GM18861 (cell line): ENCODE data around the gene LRRC15.

Experiments
- ATAC-seq: cut with Tn5 transposase; IDR thresholded peaks from one replicate; pipeline ENCODE4 v1.9.1; 2021; ENCODE audit not compliant: unreplicated experiment

LRRC15 gene

DNA sequence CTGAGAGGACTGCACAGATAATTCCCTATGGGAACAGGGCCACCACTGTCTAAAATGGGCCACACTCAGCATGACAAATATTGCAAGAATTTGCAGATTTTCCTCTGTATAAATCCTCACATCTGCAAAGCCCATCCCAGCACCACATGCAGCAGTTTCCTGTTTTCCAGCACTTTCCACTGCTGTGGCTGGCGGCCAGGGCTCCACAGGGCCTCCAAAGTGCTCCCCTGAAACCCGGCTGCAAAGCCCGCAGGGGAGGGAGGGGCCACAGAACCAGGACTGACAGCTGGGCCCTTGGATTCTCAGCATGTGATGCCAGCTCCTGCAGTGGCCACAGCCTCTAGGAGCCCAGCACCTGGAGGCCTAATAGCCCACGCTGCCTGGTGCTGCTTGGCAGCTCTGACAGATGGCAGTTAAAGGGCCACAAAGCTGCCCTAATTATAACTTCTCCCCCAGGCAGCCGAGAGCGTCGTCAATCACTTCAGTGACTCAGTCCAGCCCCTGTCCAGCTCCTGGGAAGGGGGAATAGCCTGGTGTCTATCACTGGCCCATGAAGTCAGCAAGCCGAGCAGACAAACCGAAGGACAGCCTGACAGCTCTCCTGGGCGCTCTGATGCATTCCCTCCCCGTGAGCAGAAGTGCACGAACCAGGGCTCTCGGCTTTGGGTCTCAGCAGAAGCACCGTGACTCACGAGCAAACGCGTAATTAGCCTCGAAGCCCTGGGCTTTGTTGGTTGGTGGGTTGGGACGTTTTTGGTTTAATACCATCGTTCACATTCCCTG lies 4.7 kb downstream of the LRRC15 start:
- no peak for ATAC-seq

DNA sequence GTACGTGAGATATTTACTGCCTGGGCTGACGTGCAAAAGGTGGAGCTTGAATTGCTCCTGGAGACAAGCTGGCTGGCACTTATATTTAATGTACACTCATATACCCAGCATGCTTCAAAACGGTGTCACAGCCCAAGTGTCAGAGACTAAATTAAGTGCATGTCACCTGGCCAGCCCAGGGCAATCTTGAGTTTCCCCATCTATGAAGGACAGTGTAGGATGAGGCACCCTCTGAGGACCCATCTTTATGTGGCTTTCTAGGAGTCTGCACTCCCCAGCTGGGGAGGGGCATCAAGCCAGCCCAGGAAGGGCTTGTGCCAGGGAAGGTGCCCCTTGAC lies 5.3 kb downstream of the LRRC15 start:
- ATAC-seq: no peak

DNA sequence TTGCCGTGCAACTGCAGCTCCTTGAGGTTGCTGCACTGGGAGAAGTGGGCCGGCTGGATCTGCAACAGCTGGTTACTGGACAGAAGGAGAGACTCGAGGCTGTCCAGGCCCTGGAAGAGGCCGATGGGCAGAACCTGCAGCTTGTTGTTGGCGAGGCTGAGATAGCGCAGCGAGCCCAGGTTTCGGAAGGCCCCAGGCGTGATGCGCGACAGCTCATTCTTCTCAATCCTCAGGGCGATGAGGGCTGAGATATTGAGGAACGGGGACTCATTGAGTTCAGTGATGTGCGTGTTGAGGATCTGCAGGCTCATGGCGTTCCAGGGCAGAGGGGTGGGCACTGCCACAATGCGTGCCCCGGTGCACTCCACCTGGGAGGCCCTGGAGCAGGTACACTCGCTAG lies 9.0 kb downstream of the LRRC15 start:
- no peak for ATAC-seq

DNA sequence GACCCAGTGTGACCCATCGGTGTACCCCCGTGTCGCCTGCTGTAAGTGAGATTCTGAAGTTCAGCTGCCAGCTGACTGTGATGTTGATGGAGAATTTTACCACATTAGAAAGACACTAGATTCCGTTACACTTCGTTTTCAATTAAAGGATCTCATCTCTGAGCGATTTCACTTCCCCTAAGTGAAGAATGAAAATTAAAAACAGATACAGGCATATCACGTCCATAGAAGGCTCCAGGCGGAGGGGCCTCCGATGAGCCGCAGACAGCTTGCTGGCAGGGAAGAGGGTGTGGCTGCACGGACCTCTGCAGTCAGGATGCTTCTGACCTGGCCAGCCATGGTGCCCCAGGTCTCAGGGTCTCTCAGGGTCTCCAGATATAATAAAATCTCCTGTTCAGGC lies 11.9 kb downstream of the LRRC15 start:
- ATAC-seq: no peak

DNA sequence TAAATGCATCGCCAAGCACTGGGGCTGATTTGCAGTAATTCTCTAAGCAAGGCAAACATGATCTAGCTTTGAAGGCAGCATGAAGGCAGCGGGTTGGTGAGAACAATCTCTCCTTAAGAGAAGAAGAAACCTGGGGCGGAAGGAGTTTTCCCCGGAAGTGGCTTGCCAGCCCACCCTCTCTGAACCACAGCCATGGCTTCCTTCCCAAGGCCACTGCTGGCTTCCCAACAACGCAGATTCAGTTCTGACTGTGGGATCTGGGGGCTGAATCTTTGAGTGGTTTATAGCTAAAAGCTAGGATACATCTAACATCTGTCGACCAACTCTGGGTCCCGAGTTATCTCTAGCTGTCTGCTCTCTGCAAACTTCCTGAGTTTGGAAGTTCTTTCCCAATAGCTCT lies 14.2 kb downstream of the LRRC15 start:
- no peak for ATAC-seq

DNA sequence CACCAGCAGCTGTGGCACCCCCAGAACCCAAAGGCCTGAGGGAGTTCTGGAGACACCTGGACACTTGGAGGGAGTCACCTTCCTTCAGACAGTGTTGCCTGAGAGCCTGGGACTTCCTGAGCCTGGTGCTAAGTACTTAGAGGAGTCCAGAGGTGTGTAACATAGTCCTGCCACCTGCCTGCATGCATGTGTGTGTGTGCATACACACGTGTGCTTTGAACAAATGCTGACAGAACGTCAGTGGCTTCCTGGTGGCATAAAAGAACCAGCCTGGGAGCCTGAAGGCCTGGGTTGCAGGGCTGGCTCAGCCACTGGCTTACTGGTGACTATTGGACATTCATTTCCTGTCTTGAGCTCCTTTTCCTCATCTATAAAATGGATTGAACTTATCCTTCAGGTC lies 15.2 kb downstream of the LRRC15 start:
- no peak for ATAC-seq

DNA sequence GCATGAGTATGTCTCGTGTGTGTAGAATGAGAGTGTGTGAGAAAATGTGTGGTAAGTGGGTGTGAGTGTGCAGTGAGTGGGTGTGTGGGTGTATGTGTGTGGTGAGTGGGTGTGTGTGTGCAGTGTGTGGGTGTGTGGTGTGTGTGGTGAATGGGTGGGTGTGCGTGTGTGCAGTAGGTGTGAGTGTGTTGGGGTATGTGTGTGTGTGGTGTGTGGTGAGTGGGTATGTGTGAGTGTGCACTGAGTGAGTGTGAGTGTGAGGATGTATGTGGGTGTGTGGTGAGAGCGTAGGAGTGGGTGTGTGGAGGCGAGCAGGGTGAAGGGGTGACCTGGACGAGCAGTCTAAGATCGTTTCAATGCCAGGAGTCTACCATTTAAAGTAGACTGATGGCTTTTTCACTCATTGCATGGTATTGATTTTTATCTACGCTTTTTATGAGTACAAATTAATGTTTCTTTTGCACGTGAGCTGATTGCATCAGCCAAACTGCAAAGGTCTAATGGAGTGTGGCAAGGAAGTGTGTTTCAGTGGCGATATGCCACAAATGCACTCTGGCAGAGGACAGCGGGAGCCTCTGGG lies 16.8 kb downstream of the LRRC15 start:
- ATAC-seq: no peak

DNA sequence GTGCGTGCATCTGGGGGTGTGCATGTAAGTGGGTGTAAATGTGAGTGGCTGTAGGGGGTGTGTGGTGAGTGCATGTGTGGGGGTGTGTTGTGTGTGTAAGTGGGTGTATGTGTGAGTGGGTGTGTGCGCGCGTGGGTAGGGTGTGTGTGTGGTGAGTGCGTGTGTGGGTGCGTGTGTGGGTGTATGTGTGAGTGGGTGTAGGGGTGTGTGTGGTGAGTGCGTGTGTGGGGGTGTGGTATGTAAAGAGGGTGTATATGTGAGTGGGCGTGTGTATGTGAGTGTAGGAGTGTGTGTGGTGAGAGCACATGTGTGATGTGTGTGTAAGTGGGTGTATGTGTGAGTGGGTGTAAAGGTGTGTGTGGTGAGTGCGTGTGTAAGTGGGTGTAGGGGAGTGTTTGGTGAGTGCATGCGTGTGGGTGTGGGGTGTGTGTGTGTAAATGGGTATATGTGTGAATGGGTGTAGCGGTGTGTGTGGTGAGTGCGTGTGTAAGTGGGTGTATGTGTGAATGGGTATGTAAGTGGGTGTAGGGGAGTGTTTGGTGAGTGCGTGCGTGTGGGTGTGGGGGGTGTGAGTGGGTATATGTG lies 17.5 kb downstream of the LRRC15 start:
- no peak for ATAC-seq

DNA sequence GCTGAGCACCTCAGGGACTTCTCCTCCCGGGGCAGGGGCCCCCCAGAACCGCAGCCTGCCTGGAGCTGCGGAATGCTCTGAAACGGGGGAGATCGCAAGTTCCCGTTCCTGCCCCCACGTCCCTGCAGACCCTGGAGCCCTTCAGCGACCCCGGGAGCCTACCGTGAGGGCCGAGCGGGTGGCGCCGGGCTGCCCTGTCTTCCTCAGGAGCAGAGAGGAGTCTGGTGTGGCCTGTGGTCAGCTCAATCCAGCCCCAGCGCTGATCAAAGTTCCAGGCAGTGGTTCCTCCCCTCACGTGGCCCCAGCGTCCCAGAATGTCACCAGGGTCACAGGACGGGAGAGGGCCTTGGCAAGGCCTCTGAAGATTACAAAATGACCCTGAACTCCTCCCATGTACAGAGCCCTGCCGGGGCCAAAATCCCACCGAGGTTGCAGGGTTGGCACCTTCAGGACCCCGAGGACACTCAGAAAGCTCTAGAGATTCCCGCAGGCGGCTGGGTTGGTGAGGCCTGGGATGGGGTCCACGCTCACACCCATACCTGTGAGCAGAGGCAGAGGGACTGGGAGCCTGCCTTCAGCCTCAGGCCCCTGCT lies 18.4 kb downstream of the LRRC15 start, which contains the start of gene CPN2:
TSS of gene CPN2 (minus strand) at position 249 of the 593 bp plus-strand sequence. CDS start 8,626 bp downstream, outside the sequence.
- no peak for ATAC-seq

DNA sequence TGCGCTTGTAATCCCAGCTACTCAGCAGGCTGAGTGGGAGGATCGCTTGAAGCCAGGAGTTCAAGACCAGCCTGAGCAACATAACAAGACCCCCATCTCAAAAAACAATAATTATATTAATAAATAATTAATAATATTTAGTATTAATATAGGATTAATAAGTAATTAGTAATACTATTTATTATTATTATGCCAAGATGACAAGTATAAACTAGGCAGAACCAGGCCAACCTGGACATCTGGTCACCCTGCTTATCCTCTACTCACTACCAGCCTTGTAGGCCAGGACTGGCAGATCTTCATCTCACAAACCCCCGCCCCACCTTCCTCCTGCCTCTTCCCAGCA lies 18.8 kb downstream of the LRRC15 start:
- ATAC-seq: no peak

DNA sequence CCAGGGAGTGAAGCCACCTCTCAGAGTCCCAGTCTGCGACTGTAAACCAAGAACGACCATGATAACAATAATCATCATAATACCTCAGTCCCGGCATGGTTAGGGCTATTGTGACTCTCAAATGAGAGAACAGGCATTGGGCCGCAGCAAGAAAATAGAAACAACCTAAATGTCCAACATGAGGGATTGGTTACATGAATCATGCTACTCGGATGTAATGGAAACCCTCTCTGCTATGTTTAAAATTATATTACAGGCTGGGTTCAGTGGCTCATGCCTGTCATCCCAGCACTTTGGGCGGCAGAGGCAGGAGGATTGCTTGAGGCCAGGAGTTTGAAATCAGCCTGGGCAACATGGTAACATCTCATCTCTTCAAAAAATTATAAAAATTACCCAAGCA lies 21.2 kb downstream of the LRRC15 start:
- no peak for ATAC-seq

DNA sequence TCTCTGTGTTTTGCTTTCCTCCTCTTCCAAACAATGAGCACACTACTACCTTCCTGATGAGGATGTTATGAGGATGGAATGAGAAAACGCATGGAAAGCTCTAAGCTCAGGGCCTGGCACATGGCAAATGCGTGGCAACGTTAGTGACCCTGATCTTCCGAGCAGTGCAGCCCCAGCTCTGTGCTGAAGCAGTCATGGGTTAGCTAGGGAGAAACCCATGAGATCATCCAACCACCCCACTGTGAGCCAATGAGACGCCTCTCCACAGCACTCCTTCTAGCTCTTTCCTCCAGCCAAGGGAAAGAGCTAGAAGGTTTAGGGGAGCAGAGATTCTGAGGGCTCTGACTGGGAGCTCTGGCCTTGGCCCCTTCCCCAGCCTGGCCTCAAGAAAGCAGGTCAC lies 22.9 kb downstream of the LRRC15 start:
- no peak for ATAC-seq

DNA sequence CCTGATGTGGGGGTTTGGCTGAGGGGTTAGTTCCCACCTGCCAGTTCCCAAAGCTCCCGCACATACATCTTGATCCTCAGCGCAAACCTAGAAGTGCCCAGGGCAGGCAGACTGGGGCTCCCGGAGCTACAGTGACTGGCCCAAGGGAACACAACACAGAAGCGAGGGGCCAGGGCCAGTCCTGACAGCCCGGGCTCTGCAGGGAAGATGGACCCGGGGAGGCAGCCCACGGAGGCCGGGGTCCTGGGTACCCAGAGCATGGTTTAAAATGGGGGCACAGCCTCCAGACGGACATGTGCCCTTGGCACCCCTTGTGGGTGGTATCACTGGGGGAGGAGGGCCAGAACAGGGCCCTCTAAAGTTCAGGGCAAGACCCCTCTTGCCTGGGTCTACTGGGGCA lies 23.5 kb downstream of the LRRC15 start:
- ATAC-seq: no peak

DNA sequence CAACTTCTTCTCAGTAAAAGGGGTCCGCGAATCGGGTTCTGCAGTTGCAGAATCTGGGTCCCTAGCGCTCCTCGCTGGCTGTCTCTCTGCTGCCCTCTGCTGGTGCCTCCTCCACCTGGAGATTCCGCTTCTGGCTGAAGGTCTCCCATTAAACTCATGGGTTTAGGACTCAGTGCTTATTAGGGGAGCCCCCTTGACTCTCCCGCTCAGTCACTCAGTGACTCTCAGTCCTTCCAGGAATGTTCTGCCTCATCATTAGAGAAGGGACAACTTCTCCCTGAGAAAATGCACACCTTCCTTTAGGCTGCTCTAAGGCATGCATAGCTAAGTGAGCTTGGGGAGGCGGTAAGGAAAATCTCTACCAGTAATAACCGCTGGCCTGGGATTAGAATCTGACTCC lies 25.5 kb downstream of the LRRC15 start:
- ATAC-seq: no peak

DNA sequence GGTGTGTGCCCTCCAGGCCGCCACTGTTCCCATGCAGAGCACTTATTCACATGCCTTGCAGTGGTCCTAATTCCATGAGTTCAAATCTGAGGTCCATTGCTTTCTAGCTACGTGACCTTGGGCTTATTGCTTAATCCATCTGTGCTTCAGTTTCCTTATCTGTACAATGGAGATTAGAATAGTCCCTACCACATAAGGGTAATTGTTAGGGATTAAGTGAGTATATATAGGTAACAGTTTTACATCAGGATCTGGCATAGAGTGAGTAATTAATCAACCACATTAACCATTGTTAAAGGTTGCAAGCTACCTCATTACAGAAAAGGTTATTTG lies 26.0 kb downstream of the LRRC15 start:
- ATAC-seq: no peak

DNA sequence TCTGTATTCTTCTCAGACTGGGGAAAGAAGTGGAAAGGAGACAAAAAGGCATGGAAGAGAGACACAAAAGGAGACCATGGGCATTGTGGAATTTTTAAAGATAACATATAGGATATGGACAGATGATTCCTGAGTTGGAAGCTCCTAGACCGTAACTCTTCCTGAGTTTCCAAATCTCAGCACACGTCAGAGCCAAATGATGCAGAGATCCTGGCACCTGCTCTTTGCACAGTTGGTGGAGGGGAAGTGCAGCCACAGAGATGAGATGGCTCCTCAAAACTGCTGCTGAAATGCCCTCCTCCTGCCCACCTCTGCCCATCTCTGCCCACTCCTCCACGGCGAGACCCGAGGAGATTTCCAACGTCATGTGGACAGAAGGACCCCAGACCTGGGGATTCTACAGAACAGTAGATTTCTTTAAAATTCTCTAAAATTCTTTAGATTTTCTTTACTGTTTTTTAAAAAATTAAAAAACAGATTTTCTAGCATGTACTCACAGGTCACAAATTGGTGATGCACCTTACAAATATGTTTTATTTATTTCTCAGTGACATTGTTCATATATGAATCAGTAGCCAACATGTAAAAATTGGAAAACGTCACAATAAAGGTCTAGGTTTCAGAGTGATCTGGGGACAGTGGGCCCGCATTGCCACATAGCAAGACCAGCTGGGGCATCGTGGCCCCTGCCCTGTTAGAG lies 26.5 kb downstream of the LRRC15 start:
- ATAC-seq: no peak

DNA sequence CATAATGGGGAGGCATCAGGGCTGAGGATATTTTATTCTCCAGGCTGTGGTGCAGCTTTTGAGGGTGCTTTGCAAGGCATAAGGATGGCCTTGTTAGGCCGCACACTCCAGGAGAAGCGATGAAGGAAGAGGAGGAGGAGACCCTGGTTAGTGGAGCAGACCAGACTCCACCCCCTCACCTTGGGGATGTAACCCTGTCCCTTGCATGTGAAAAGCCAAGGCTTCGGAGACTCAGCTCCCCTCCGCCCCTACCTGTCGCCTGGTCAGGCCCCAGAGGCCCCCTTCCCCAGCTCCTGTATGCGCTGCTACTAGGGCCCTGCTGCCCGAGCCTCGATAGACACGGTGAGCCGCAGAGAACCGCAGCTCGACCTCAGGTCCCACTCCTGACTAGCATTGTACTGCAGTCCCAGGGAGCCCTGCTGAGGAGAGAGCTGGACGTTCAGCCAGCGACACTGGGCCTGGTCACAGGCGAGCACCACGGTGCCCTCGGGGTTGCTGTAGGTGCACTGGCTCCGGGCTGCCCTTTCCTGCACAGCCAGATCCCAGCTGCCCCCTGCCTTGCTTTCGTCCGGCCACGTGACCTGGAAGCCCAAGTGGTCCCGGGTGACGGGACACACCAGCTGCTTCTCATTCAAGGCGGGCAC lies 28.7 kb downstream of the LRRC15 start:
- ATAC-seq: no peak

DNA sequence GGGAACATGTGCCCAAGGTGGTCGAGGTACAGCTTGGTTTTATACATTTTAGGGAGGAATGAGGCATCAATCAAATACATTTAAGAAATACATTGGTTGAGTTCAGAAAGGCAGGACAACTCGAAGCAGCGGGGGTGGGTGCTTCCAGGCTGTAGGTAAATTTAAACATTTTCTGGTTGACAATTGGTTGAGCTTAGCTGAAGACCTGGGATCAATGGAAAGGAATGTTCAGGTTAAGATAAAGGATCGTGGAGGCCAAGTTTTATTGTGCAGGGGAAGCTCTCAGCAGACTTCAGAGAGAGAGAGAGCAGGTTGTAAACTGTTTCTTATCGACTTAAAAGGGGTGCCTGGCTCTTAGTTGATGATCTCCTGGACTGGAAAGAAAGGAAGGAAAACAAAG lies 29.7 kb downstream of the LRRC15 start:
- no peak for ATAC-seq

DNA sequence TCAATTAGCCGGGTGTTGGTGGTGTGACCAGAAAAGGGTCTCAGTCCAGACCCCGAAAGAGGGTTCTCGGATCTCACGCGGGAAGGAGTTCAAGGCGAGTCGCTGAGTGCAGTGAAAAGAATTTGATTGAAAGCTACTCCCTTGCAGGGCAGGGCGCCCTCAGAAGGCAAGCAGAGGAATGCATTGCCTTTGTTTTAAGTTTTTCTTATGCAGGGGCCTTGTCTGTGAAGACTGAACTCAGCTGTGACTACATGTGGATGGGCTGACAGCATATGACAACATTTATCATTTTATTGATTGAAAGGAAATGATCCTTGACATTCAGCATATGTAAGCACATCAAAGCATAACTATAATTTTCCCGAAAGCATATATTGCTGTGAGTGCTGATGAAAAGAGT lies 30.2 kb downstream of the LRRC15 start:
- ATAC-seq: no peak

DNA sequence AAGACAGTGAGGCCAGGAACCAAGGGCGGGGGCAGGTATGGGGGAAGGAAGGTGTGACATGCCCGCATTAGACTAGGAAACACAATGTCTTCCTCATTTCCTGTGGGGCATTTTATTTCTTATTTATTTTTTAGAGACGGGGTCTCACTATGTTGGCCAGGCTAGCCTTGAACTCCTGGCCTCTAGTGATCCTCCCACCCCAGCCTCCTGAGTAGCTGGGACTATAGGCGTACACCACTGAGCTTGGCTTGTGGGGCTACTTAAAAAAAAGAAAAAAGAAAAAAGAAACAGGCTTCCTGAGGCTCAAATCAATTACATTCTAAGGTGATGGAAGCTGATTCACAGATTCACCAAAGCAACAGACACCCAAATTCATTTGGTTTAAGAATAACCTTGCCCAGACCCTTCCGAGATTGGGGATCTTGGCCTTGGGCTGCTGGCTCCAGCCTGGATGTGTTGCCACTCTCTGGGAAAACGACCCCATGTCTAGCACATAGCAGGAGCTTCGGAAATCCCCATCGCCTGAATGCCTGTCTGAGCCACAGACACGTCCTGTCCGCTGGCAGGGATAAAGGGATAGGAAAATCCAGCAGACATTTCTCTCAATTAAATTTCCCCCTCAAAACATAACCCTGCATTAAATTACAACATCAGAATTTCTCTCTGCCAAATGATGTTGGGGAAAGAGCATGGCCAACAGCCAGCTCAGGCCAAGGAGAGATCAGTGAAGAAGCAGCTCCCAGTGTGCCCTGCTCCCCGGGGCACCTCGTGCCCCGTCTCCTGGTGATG lies 31.4 kb downstream of the LRRC15 start:
- no peak for ATAC-seq
